ENCODE data around the gene UBE2O.

GRCh38 chr17:76427501-76428231, 25.3 kb downstream of the UBE2O start:
- TF ChIP-seq CTCF (IDR thresholded peaks at IDR 0.05; ENCODE audit: low read depth, low read length) (no peak), POLR2A (IDR thresholded peaks at IDR 0.05; ENCODE audit: extremely low read depth, insufficient read length) (no peak)
